T-helper 17 cell (primary cell): ENCODE results near the gene ARSB. TPM values are rescaled to one million over a fixed set of nuclear protein-coding genes. Genes with fewer than 3 reads are reported as not detected.

Source experiments
- ATAC-seq: fragments of 150-1000 bp; cut with Tn5 transposase; 2 replicates; pipeline ENCODE4 v1.10.0; 2021; ENCODE audit warnings: mild to moderate bottlenecking, moderate library complexity
- DNase-seq, 3 donors: peaks; one replicate each; pipeline versions ENCODE4 v3.0.0 to v3.0.0-alpha.2; 2020 to 2021
- H3K9me3 ChIP-seq: one replicate; pipeline ENCODE4 v1.7.0; 2013; ENCODE audit warnings: low read length, mild to moderate bottlenecking; ENCODE audit not compliant: control insufficient read depth, poor library complexity, severe bottlenecking
- H3K27ac Mint-ChIP-seq: one replicate; pipeline ENCODE4 v1.8.0; 2022; ENCODE audit warnings: mild to moderate bottlenecking, moderate library complexity, mixed read lengths
- H3K27me3 Mint-ChIP-seq: one replicate; pipeline ENCODE4 v1.8.0; 2022; ENCODE audit warnings: mixed read lengths
- H3K36me3 Mint-ChIP-seq: one replicate; pipeline ENCODE4 v1.8.0; 2022; ENCODE audit warnings: low read depth, mixed read lengths
- H3K4me1 Mint-ChIP-seq: one replicate; pipeline ENCODE4 v1.8.0; 2022; ENCODE audit warnings: mild to moderate bottlenecking, mixed read lengths
- H3K4me3 Mint-ChIP-seq: one replicate; pipeline ENCODE4 v1.8.0; 2022; ENCODE audit warnings: mild to moderate bottlenecking, moderate library complexity, mixed read lengths
- total RNA-seq, 4 donors: library from RNA in 2 of 4; stranded (reverse) in 2 of 4; gene quantifications; one replicate each; pipeline ENCODE4 v1.2.3 and lab custom pipeline; 2022 to 2026

The ARSB gene
- total RNA-seq, 2 donors from 2014 or later: 8.3 to 8.6 TPM

- no peaks in the 10 kb centered on the region for H3K9me3 ChIP-seq
- Mint-ChIP-seq H3K27me3 (no peaks in the 10 kb centered on the region), H3K36me3 (peaks cover 13% of the 10 kb centered on the region), H3K27ac (no peak overlapping the region), H3K4me3 (no peak overlapping the region), H3K4me1 (peaks cover 3% of the 10 kb centered on the region)
- DNase-seq (no peak), ATAC-seq (no peak)
These were observed 25.3 kb downstream of the ARSB start for GRCh38 chr5:78959767-78960166.

DNA sequence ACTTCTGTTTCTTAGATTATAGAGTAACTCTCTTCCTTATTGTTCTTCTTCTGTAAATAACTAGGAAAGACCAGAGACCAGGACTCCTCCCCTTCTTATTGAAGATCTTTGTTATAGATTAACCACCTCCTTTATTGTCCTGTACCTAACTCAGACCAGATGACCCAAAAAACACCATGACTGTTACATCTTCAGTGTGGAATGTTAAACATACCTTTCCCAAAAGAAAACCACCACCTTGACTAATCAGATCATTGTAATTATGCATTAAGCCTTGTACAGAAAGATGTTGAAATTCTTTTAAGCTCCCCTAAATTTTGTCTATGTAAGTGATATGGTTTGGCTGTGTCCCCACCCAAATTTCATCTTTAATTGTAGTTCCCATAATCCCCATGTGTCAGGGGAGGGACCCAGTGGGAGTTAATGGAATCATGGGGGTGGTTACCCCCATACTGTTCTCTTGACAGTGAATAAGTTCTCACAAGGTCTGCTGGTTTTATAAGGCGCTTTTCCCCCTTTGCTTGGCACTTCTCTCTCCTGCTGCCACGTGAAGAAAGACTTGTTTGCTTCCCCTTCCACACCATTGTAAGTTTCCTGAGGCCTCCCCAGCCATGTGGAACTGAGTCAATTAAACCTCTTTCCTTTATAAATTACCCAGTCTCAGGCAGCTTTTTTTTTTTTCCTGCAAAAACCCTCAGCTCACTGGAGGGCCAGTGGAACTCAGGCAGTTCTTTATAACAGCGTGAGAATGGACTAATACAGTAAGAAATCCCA, 26.3 kb downstream of the ARSB start:
- Mint-ChIP-seq H3K36me3 (peaks cover 10% of the 10 kb centered on the region), H3K27me3 (no peaks in the 10 kb centered on the region), H3K4me3 (no peak overlapping the region), H3K27ac (no peak overlapping the region), H3K4me1 (peaks cover 3% of the 10 kb centered on the region)
- DNase-seq (no peak), ATAC-seq (no peak)
- no peaks in the 10 kb centered on the region for H3K9me3 ChIP-seq

GRCh38 chr5:78956901-78957300, 28.2 kb downstream of the ARSB start:
- no peak overlapping the region for H3K4me3 Mint-ChIP-seq
- H3K36me3 Mint-ChIP-seq: peaks cover 8% of the 10 kb centered on the region
- DNase-seq (no peak), ATAC-seq (no peak)
- H3K4me1 Mint-ChIP-seq: peaks cover 6% of the 10 kb centered on the region
- no peaks in the 10 kb centered on the region for H3K27me3 Mint-ChIP-seq
- no peaks in the 10 kb centered on the region for H3K9me3 ChIP-seq
- H3K27ac Mint-ChIP-seq: no peak overlapping the region

GRCh38 chr5:78953092-78953800, 31.9 kb downstream of the ARSB start:
- H3K9me3 ChIP-seq: no peaks in the 10 kb centered on the region
- Mint-ChIP-seq H3K4me1 (peaks cover 3% of the 10 kb centered on the region), H3K27me3 (no peaks in the 10 kb centered on the region), H3K4me3 (no peak overlapping the region), H3K27ac (no peak overlapping the region), H3K36me3 (peaks cover 15% of the 10 kb centered on the region)
- no peak for DNase-seq
- no peak for ATAC-seq

- Mint-ChIP-seq H3K4me1 (no peaks in the 10 kb centered on the region), H3K27ac (no peak overlapping the region), H3K4me3 (no peak overlapping the region), H3K27me3 (no peaks in the 10 kb centered on the region), H3K36me3 (peaks cover 2% of the 10 kb centered on the region)
- no peaks in the 10 kb centered on the region for H3K9me3 ChIP-seq
- DNase-seq (no peak), ATAC-seq (no peak)
These were observed 54.4 kb downstream of the ARSB start for GRCh38 chr5:78930721-78931120.

- no peak for DNase-seq
- no peak overlapping the region for H3K4me3 Mint-ChIP-seq
- H3K27me3 Mint-ChIP-seq: no peaks in the 10 kb centered on the region
- no peaks in the 10 kb centered on the region for H3K4me1 Mint-ChIP-seq
- no peak for ATAC-seq
- no peaks in the 10 kb centered on the region for H3K9me3 ChIP-seq
- H3K27ac Mint-ChIP-seq: no peak overlapping the region
- H3K36me3 Mint-ChIP-seq: peaks cover 2% of the 10 kb centered on the region
These were observed 55.3 kb downstream of the ARSB start for GRCh38 chr5:78929833-78930232.

DNA sequence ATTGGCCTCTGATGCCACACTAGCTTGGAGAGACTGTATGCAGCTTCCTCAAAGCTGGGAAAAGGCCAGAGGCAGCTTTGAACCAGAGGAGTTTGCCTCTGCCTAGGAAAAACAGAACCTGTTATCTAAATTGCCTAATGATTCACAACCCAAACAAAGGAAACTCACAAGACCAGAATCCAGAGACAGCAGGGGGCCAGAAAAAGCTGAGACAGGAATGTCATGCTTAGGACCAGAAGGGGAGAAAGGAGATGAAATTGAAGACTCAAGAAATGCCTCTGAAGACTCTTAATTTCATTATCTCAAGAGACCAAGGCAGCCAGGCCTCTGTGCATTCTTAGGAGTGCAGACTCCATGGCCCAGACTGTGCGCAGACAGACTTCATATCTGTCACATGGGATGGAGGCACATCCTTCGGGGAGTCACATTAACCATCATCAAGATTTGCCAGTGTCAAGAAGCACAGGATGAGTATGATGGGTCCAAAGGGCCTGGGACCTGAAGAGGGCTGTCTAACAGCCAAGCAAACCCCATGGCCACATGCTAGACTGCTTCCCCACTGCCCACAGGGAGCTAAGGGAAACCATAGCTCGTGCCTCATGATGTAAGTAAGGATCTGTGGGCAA, 57.3 kb downstream of the ARSB start:
- Mint-ChIP-seq H3K27ac (no peak overlapping the region), H3K36me3 (peaks cover 2% of the 10 kb centered on the region), H3K4me1 (no peaks in the 10 kb centered on the region), H3K27me3 (no peaks in the 10 kb centered on the region), H3K4me3 (no peak overlapping the region)
- no peaks in the 10 kb centered on the region for H3K9me3 ChIP-seq
- ATAC-seq (no peak), DNase-seq (no peak)

DNA sequence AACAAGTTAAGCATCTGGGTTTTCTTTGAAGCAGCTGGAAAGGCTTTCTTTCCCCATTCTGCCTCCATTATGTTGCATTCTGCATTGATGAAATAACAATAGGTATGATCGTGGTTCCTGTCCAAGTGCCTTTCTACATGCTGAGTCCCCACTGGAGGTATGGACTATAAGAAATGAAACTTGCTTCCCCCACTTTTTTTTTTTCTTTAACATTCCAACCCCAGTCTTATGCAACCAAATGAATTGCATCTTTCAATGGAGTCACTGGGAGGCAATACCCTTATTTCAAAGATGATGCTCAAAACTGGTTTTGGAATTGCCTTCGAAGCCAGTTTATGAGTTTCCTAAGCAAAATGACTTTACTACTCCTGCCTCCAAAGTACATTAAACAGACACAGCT, 58.9 kb downstream of the ARSB start:
- H3K27me3 Mint-ChIP-seq: no peaks in the 10 kb centered on the region
- no peaks in the 10 kb centered on the region for H3K9me3 ChIP-seq
- no peak overlapping the region for H3K27ac Mint-ChIP-seq
- DNase-seq (no peak), ATAC-seq (no peak)
- H3K4me1 Mint-ChIP-seq: no peaks in the 10 kb centered on the region
- no peak overlapping the region for H3K4me3 Mint-ChIP-seq
- peaks cover 2% of the 10 kb centered on the region for H3K36me3 Mint-ChIP-seq

GRCh38 chr5:78925129-78925876, 59.8 kb downstream of the ARSB start:
- Mint-ChIP-seq H3K27ac (no peak overlapping the region), H3K27me3 (no peaks in the 10 kb centered on the region), H3K4me3 (no peak overlapping the region), H3K4me1 (no peaks in the 10 kb centered on the region), H3K36me3 (peaks cover 5% of the 10 kb centered on the region)
- H3K9me3 ChIP-seq: no peaks in the 10 kb centered on the region
- no peak for DNase-seq
- no peak for ATAC-seq

DNA sequence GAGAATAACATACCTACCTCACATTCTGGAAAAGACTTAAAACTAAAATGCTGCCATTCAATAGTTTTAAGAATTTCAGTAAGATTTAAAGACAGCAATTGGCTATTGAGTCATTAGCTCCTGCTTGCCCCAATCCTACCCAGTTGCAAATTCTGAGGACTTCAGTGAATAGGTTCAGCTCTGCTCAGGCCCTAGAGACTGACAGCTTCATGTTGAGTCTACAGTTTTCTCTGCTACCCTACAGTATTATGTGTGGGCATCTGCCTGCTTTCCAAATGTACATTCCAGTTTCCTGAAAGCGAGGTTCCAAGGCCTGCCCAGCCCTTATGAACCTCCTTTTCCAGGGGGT, 61.5 kb downstream of the ARSB start:
- no peaks in the 10 kb centered on the region for H3K4me1 Mint-ChIP-seq
- no peak overlapping the region for H3K27ac Mint-ChIP-seq
- no peak overlapping the region for H3K4me3 Mint-ChIP-seq
- H3K9me3 ChIP-seq: no peaks in the 10 kb centered on the region
- H3K36me3 Mint-ChIP-seq: peaks cover 5% of the 10 kb centered on the region
- ATAC-seq: no peak
- no peaks in the 10 kb centered on the region for H3K27me3 Mint-ChIP-seq
- no peak for DNase-seq

DNA sequence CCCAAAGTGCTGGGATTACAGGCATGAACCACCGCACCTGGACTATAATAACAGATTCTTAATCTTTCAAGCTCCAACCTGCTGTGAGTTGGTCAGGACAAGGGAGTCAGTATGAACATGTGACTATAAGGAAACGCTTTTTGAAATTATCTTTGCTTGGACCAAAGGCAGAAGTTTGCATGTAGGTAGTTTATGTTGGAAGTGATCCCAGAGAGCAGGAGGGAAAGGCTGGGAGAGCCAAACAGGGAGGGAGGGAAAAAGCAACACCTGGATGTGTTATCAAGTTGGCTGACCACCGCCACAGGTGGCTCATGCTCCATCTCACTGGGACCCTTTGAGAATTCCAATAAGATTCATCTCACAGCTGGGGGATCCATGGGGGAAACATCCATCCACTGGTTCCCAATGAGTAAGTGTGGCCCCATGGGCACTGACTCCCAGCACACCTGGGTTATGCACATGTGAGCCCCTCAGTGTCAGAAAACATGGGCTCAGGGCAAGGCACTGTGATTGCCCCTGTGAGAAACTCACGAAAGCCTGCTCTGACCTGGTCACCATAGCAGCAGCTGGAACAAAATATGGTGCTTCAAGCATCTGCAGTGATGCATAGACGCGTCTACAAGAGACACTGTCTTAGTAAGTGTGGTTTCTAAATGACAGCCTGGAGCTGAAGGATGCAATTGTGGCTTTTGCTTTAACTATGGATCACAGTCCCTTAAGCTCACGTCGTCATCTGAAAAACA, 62.1 kb downstream of the ARSB start:
- H3K27me3 Mint-ChIP-seq: no peaks in the 10 kb centered on the region
- no peak overlapping the region for H3K27ac Mint-ChIP-seq
- H3K4me1 Mint-ChIP-seq: no peaks in the 10 kb centered on the region
- H3K9me3 ChIP-seq: no peaks in the 10 kb centered on the region
- H3K36me3 Mint-ChIP-seq: peaks cover 5% of the 10 kb centered on the region
- H3K4me3 Mint-ChIP-seq: no peak overlapping the region
- no peak for ATAC-seq
- DNase-seq: no peak

DNA sequence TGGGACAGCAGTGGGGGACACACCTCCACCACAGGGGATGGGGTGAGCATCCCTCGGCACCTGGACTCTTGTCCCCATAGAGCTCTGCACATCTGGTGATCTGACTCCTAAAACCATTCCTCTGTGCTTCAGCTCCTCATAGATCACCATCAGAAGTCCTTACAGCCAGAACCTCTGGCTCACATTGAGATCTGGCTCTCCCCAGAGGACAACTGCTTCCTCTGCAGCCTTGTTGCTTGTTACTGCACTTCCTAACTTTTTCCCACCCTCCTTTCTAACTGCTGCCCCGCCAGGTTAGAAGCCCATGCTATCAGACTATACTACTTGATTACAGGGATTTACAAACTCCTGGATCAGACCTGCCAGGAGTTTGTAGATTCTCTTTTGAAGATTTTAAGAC, 64.5 kb downstream of the ARSB start:
- Mint-ChIP-seq H3K4me3 (no peak overlapping the region), H3K27ac (no peak overlapping the region)

DNA sequence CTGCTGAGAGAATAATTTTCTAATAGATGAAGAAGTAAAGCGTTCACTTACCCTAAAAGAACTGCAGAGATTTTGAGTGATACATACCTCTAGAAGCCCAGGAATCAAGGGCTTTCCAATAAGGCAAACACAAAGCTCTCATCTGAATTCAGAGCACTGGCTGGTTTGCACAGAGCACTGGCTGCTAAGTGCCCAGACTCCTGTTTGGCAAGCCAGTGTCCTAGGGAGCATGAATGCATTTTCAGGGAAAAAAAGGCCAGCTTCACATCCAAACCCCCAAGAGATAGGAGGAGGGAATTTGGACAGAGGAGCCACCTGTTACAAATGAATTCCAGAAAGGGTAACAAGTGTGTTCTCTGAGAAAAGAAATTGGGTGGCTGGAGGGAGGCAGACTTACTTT, 65.3 kb downstream of the ARSB start:
- Mint-ChIP-seq H3K36me3 (peaks cover 3% of the 10 kb centered on the region), H3K4me1 (no peaks in the 10 kb centered on the region), H3K27me3 (no peaks in the 10 kb centered on the region), H3K4me3 (no peak overlapping the region), H3K27ac (no peak overlapping the region)
- ATAC-seq (no peak), DNase-seq (no peak)
- no peaks in the 10 kb centered on the region for H3K9me3 ChIP-seq

More for the DNA sequence above, 64.5 kb downstream of the ARSB start:
- Mint-ChIP-seq H3K36me3 (peaks cover 3% of the 10 kb centered on the region), H3K27me3 (no peaks in the 10 kb centered on the region), H3K4me1 (no peaks in the 10 kb centered on the region)
- DNase-seq (no peak), ATAC-seq (no peak)
- no peaks in the 10 kb centered on the region for H3K9me3 ChIP-seq
